NCI-H446 (cell line): Measurements from ENCODE around the gene CHI3L2.

Experiments
- DNase-seq, 2 experiments: peaks; one replicate each; lab custom pipeline; 2025; lab: John Stamatoyannopoulos, UW

CHI3L2 gene

GRCh38 chr1:111251570-111251969, 24.1 kb downstream of the CHI3L2 start:
- no peak for DNase-seq

- no peak for DNase-seq
These were observed 25.3 kb downstream of the CHI3L2 start for GRCh38 chr1:111252786-111253185.

- DNase-seq = no peak
These were observed 26.4 kb downstream of the CHI3L2 start for GRCh38 chr1:111253876-111254275.

- no peak for DNase-seq
These were observed 29.6 kb downstream of the CHI3L2 start for GRCh38 chr1:111256988-111257658.

GRCh38 chr1:111267801-111268508, 40.4 kb downstream of the CHI3L2 start:
- no peak for DNase-seq

- DNase-seq = no peak
These were observed 42.4 kb downstream of the CHI3L2 start for GRCh38 chr1:111269825-111270406.

GRCh38 chr1:111270771-111271463, 43.4 kb downstream of the CHI3L2 start:
- DNase-seq = no peak

- DNase-seq = no peak
These were observed 43.9 kb downstream of the CHI3L2 start for GRCh38 chr1:111271464-111271801.

- no peak for DNase-seq
These were observed 44.6 kb downstream of the CHI3L2 start for GRCh38 chr1:111272081-111272480.

- DNase-seq = no peak
These were observed 47.1 kb downstream of the CHI3L2 start for GRCh38 chr1:111274653-111275052.

- DNase-seq = peak in 1 of 2 experiments; percentile 56
These were observed 47.6 kb downstream of the CHI3L2 start for GRCh38 chr1:111275079-111275478.

GRCh38 chr1:111275780-111276433, 48.4 kb downstream of the CHI3L2 start:
- DNase-seq = no peak

GRCh38 chr1:111279144-111279543, 51.6 kb downstream of the CHI3L2 start:
- DNase-seq = no peak

- DNase-seq = no peak
These were observed 52.8 kb downstream of the CHI3L2 start for GRCh38 chr1:111280267-111280666.

- DNase-seq = no peak
These were observed 53.9 kb downstream of the CHI3L2 start for GRCh38 chr1:111281411-111281810.

- DNase-seq = no peak
These were observed 56.3 kb downstream of the CHI3L2 start for GRCh38 chr1:111283838-111284237.

GRCh38 chr1:111285879-111286278, 58.4 kb downstream of the CHI3L2 start:
- DNase-seq = no peak

- DNase-seq = no peak
These were observed 59.4 kb downstream of the CHI3L2 start for GRCh38 chr1:111286912-111287311.

- no peak for DNase-seq
These were observed 61.9 kb downstream of the CHI3L2 start for GRCh38 chr1:111289371-111289770.

- DNase-seq = no peak
These were observed 62.6 kb downstream of the CHI3L2 start for GRCh38 chr1:111290104-111290503.

- peak; percentile 76 to 91 for DNase-seq
These were observed 63.1 kb downstream of the CHI3L2 start, which contains the start of gene CHIA for GRCh38 chr1:111290630-111291029. CHIA (plus strand) TSS chr1:111290851; CDS start chr1:111310468, 19,617 bp downstream.
